Caco-2 (cell line): ENCODE data around the gene ATP7A. TPM values are rescaled to one million over a fixed set of nuclear protein-coding genes. Genes with fewer than 3 reads are reported as not detected.

Experiments used
- BruUV-seq: library from RNA; stranded (reverse); fragments of 400-500 nt; replicated peaks from 2 replicates; lab custom pipeline; 2021; lab: Mats Ljungman, UMichigan
- CTCF ChIA-PET: fragments of 300-600 bp; sonication (Branson Sonifier 250); formaldehyde crosslinking; loops from one replicate; lab custom pipeline; 2022; ENCODE audit warnings: antibody characterized with exemption; lab: Charles Lee
- POLR2A ChIA-PET: fragments of 300-600 bp; sonication (Branson Sonifier 250); formaldehyde crosslinking; loops from one replicate; lab custom pipeline; 2022; ENCODE audit warnings: antibody characterized with exemption; lab: Charles Lee
- DNase-seq, 2 experiments: peaks; one replicate each; pipeline versions ENCODE4 v3.0.0 to v3.0.0-alpha.2; 2020 to 2022
- H3K27me3 ChIP-seq: replicated peaks from 2 replicates; pipeline ENCODE4 v1.6.0; 2011; ENCODE audit warnings: low read length; ENCODE audit not compliant: control insufficient read depth, insufficient read depth
- H3K36me3 ChIP-seq: 2 replicates; pipeline ENCODE4 v1.5.1; 2011; ENCODE audit warnings: low read length; ENCODE audit not compliant: control insufficient read depth, insufficient read depth
- H3K4me1 ChIP-seq: fragments of 250-450 bp; sonication (Bioruptor Pico); 2 replicates; pipeline ENCODE4 v1.5.1; 2020; ENCODE audit warnings: mild to moderate bottlenecking
- H3K4me3 ChIP-seq: 2 replicates; pipeline ENCODE4 v1.5.1; 2011; ENCODE audit warnings: low read depth, mild to moderate bottlenecking, control low read depth, low read length
- H3K9me3 ChIP-seq: fragments of 250-450 bp; sonication (Bioruptor Pico); 2 replicates; pipeline ENCODE4 v1.5.1; 2020; ENCODE audit warnings: mild to moderate bottlenecking, moderate library complexity
- H3K27ac Mint-ChIP-seq: one replicate; pipeline ENCODE4 v1.8.0; 2022; ENCODE audit warnings: mixed read lengths; ENCODE audit not compliant: unreplicated experiment
- H3K27me3 Mint-ChIP-seq: one replicate; pipeline ENCODE4 v1.8.0; 2022; ENCODE audit warnings: mixed read lengths; ENCODE audit not compliant: insufficient read depth, unreplicated experiment
- H3K36me3 Mint-ChIP-seq: one replicate; pipeline ENCODE4 v1.8.0; 2022; ENCODE audit warnings: mild to moderate bottlenecking, mixed read lengths; ENCODE audit not compliant: insufficient read depth, unreplicated experiment
- H3K4me1 Mint-ChIP-seq: one replicate; pipeline ENCODE4 v1.8.0; 2022; ENCODE audit warnings: low read depth, mixed read lengths; ENCODE audit not compliant: unreplicated experiment
- H3K4me3 Mint-ChIP-seq: one replicate; pipeline ENCODE4 v1.8.0; 2022; ENCODE audit warnings: mild to moderate bottlenecking, moderate library complexity, mixed read lengths; ENCODE audit not compliant: unreplicated experiment
- H3K9me3 Mint-ChIP-seq: one replicate; pipeline ENCODE4 v1.8.0; 2022; ENCODE audit warnings: mixed read lengths; ENCODE audit not compliant: unreplicated experiment
- CTCF ChIP-seq, 2 experiments: fragments of 200-600 bp in 1 of 2; IDR thresholded peaks; 1 replicate in 1 of 2; 2 replicates in 1 of 2; pipeline versions ENCODE4 v1.5.1 to v1.8.0; 2011 to 2022; ENCODE audit warnings: antibody characterized with exemption in 1 of 2, control low read depth in 1 of 2, inconsistent platforms in 1 of 2, low read depth in 1 of 2, low read length in 1 of 2, mild to moderate bottlenecking in 1 of 2, moderate library complexity in 1 of 2; ENCODE audit not compliant: insufficient read depth in 1 of 2, severe bottlenecking in 1 of 2, unreplicated experiment in 1 of 2
- intact Hi-C: fragments of 100-400 bp; cut with micrococcal nuclease; formaldehyde crosslinking; loops from one replicate; pipeline ENCODE4 v1.10.0; 2022; ENCODE audit not compliant: unreplicated experiment
- total RNA-seq: library from RNA; stranded (reverse); gene quantifications from 2 replicates; pipeline ENCODE4 v1.2.3, GENCODE V29; 2022

Gene ATP7A
- total RNA-seq, 1 experiment from 2014 or later = 3.1 TPM

GRCh38 chrX:77952173-77952572 is 41.7 kb downstream of the ATP7A start:
- H3K36me3 ChIP-seq = no peaks in the 10 kb centered on the region
- H3K4me3 Mint-ChIP-seq = no peak overlapping the region
- ChIA-PET POLR2A (no interaction called here), CTCF (no interaction called here)
- no peak for TF ChIP-seq CTCF (IDR thresholded peaks at IDR 0.05; ENCODE audit: insufficient read depth in 1 of 2, low read depth in 1 of 2, low read length in 1 of 2, severe bottlenecking in 1 of 2, unreplicated experiment in 1 of 2)
- H3K27me3 Mint-ChIP-seq = no peaks in the 10 kb centered on the region
- BruUV-seq = no TSS peak
- DNase-seq = no peak
- no peaks in the 10 kb centered on the region for H3K9me3 Mint-ChIP-seq
- intact Hi-C loops = no loop called here
- no peaks in the 10 kb centered on the region for H3K4me1 Mint-ChIP-seq
- no peak overlapping the region for H3K27ac Mint-ChIP-seq
- H3K27me3 ChIP-seq = no peaks in the 10 kb centered on the region
- H3K4me3 ChIP-seq = no peak overlapping the region
- H3K36me3 Mint-ChIP-seq = no peaks in the 10 kb centered on the region
- H3K9me3 ChIP-seq = no peaks in the 10 kb centered on the region
- no peaks in the 10 kb centered on the region for H3K4me1 ChIP-seq

- no peaks in the 10 kb centered on the region for H3K27me3 ChIP-seq
- H3K4me1 ChIP-seq = no peaks in the 10 kb centered on the region
- no peak for DNase-seq
- H3K36me3 ChIP-seq = no peaks in the 10 kb centered on the region
- intact Hi-C loops = no loop called here
- no peaks in the 10 kb centered on the region for H3K9me3 ChIP-seq
- Mint-ChIP-seq H3K9me3 (no peaks in the 10 kb centered on the region), H3K4me1 (no peaks in the 10 kb centered on the region), H3K27ac (no peak overlapping the region), H3K27me3 (no peaks in the 10 kb centered on the region), H3K36me3 (no peaks in the 10 kb centered on the region), H3K4me3 (no peak overlapping the region)
- CTCF ChIA-PET = no interaction called here
- no peak overlapping the region for H3K4me3 ChIP-seq
- POLR2A ChIA-PET = no interaction called here
- no peak for TF ChIP-seq CTCF (IDR thresholded peaks at IDR 0.05; ENCODE audit: insufficient read depth in 1 of 2, low read depth in 1 of 2, low read length in 1 of 2, severe bottlenecking in 1 of 2, unreplicated experiment in 1 of 2)
- BruUV-seq = no TSS peak
Observed at GRCh38 chrX:77953302-77953701, 42.8 kb downstream of the ATP7A start.

DNA sequence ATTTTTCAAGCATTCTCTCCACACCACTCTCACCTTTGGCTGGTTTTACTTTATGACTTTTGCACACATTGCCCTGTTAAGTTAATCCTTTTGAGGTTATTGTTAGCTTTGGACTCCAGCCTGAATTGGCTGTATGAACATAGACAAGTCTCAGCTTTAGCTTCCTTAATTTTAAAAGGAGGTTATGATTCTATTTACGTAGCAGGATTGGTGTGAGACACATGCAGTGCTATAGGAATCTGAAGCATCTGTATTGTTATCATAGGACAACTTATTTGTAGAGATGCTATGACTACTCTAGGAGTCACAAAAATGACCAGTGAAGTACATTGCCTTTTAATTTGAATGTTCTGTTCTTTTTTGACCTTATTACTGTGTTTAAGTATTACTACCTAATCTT is 43.2 kb downstream of the ATP7A start:
- ChIA-PET CTCF (no interaction called here), POLR2A (no interaction called here)
- no peaks in the 10 kb centered on the region for H3K4me1 ChIP-seq
- H3K27ac Mint-ChIP-seq = no peak overlapping the region
- no peaks in the 10 kb centered on the region for H3K9me3 Mint-ChIP-seq
- no TSS peak for BruUV-seq
- no peaks in the 10 kb centered on the region for H3K27me3 Mint-ChIP-seq
- no peaks in the 10 kb centered on the region for H3K9me3 ChIP-seq
- TF ChIP-seq CTCF (IDR thresholded peaks at IDR 0.05; ENCODE audit: insufficient read depth in 1 of 2, low read depth in 1 of 2, low read length in 1 of 2, severe bottlenecking in 1 of 2, unreplicated experiment in 1 of 2) = no peak
- H3K36me3 Mint-ChIP-seq = no peaks in the 10 kb centered on the region
- no peaks in the 10 kb centered on the region for H3K27me3 ChIP-seq
- intact Hi-C loops = no loop called here
- no peaks in the 10 kb centered on the region for H3K4me1 Mint-ChIP-seq
- no peak for DNase-seq
- H3K4me3 Mint-ChIP-seq = no peak overlapping the region
- H3K4me3 ChIP-seq = no peak overlapping the region
- no peaks in the 10 kb centered on the region for H3K36me3 ChIP-seq
